IMR-90 (cell line): ENCODE measurements around the gene SSTR4. TPM values are rescaled to one million over a fixed set of nuclear protein-coding genes. Genes with fewer than 3 reads are reported as not detected.
"Not testable (repeated sequence)": the region's sequence is repeated elsewhere in the genome, so short reads cannot be mapped to it uniquely, and the experiment has no call there.

Experiments used
- ATAC-seq: fragments of 200-7000 bp; cut with Tn5 transposase; 2 replicates; pipeline ENCODE4 v1.9.1; 2020; ENCODE audit warnings: low read depth, mild to moderate bottlenecking, moderate library complexity
- BruUV-seq: library from RNA; stranded (reverse); fragments of 400-500 nt; replicated peaks from 2 replicates; lab custom pipeline; 2021; lab: Mats Ljungman, UMichigan
- CTCF ChIA-PET: fragments of 300-600 bp; formaldehyde crosslinking; extraction: SDS; loops from one replicate; lab custom pipeline; 2021; ENCODE audit warnings: antibody characterized with exemption; lab: Yijun Ruan, JAX
- POLR2A ChIA-PET: fragments of 300-600 bp; sonication (Branson Sonifier 250); formaldehyde crosslinking; loops from one replicate; lab custom pipeline; 2022; ENCODE audit warnings: antibody characterized with exemption; ENCODE audit not compliant: unreplicated experiment; lab: Charles Lee
- DNase-seq: peaks from one replicate; pipeline ENCODE4 v3.0.0; 2013
- H2AFZ ChIP-seq: replicated peaks from 2 replicates; pipeline ENCODE3; 2013; ENCODE audit warnings: low read length, mild to moderate bottlenecking; ENCODE audit not compliant: poor library complexity
- H2AK5ac ChIP-seq: 2 replicates; pipeline ENCODE4 v1.6.1; 2013; ENCODE audit warnings: low read depth, low read length, inconsistent platforms
- H2AK9ac ChIP-seq: replicated peaks from 2 replicates; pipeline ENCODE3; 2013; ENCODE audit warnings: mild to moderate bottlenecking, low read depth, low read length, moderate library complexity; ENCODE audit not compliant: poor library complexity
- H2BK120ac ChIP-seq: 2 replicates; pipeline ENCODE4 v1.6.1; 2013; ENCODE audit warnings: low read depth, low read length, inconsistent platforms
- H2BK15ac ChIP-seq: 3 replicates; pipeline ENCODE4 v1.6.1; 2013; ENCODE audit warnings: low read depth, low read length, inconsistent platforms
- H2BK20ac ChIP-seq: 2 replicates; pipeline ENCODE4 v1.6.1; 2013; ENCODE audit warnings: low read depth, mild to moderate bottlenecking, inconsistent platforms, low read length, moderate library complexity
- H2BK5ac ChIP-seq: 2 replicates; pipeline ENCODE4 v1.6.1; 2013; ENCODE audit warnings: mild to moderate bottlenecking, low read depth, low read length, inconsistent platforms; ENCODE audit not compliant: poor library complexity, severe bottlenecking
- H3K14ac ChIP-seq: replicated peaks from 2 replicates; pipeline ENCODE4 v1.6.1; 2013; ENCODE audit warnings: low read depth, low read length, inconsistent platforms
- H3K18ac ChIP-seq: 2 replicates; pipeline ENCODE4 v1.6.1; 2013; ENCODE audit warnings: low read depth, low read length, control low read depth
- H3K23ac ChIP-seq: 2 replicates; pipeline ENCODE4 v1.6.1; 2013; ENCODE audit warnings: low read depth, low read length, inconsistent platforms
- H3K27ac ChIP-seq: 2 replicates; pipeline ENCODE4 v1.5.1; 2013; ENCODE audit warnings: mild to moderate bottlenecking, control low read depth, low read length; ENCODE audit not compliant: insufficient read depth
- H3K27me3 ChIP-seq: 2 replicates; pipeline ENCODE4 v1.6.1; 2013; ENCODE audit warnings: low read length; ENCODE audit not compliant: control insufficient read depth, insufficient read depth
- H3K36me3 ChIP-seq: 2 replicates; pipeline ENCODE4 v1.6.1; 2013; ENCODE audit warnings: low read length, mixed read lengths; ENCODE audit not compliant: control insufficient read depth, insufficient read depth
- H3K4ac ChIP-seq: 2 replicates; pipeline ENCODE4 v1.6.1; 2013; ENCODE audit warnings: low read depth, low read length, inconsistent platforms
- H3K4me1 ChIP-seq: 2 replicates; pipeline ENCODE4 v1.6.1; 2013; ENCODE audit warnings: low read length, mixed read lengths; ENCODE audit not compliant: control insufficient read depth, insufficient read depth
- H3K4me2 ChIP-seq: 2 replicates; pipeline ENCODE4 v1.6.1; 2013; ENCODE audit warnings: low read depth, mild to moderate bottlenecking, control low read depth, low read length, moderate library complexity
- H3K4me3 ChIP-seq: 2 replicates; pipeline ENCODE4 v1.5.1; 2013; ENCODE audit warnings: low read depth, mild to moderate bottlenecking, control low read depth, low read length, moderate library complexity; ENCODE audit not compliant: insufficient read depth
- H3K56ac ChIP-seq: 2 replicates; pipeline ENCODE4 v1.6.1; 2013; ENCODE audit warnings: low read length, inconsistent platforms; ENCODE audit not compliant: insufficient read depth; ENCODE audit errors: extremely low read depth
- H3K79me1 ChIP-seq, 2 experiments: 2 replicates each; pipeline ENCODE4 v1.6.1; 2013; ENCODE audit warnings: low read length in 2 of 2, inconsistent platforms in 1 of 2, low read depth in 1 of 2
- H3K9ac ChIP-seq: 2 replicates; pipeline ENCODE4 v1.6.1; 2013; ENCODE audit warnings: low read depth, low read length, control low read depth
- H3K9me1 ChIP-seq: 2 replicates; pipeline ENCODE4 v1.6.1; 2013; ENCODE audit warnings: low read length, inconsistent platforms; ENCODE audit not compliant: insufficient read depth
- H3K9me3 ChIP-seq: 2 replicates; pipeline ENCODE4 v1.6.1; 2013; ENCODE audit warnings: low read length; ENCODE audit not compliant: control insufficient read depth, insufficient read depth
- H4K20me1 ChIP-seq: 2 replicates; pipeline ENCODE4 v1.6.1; 2013; ENCODE audit warnings: low read length, inconsistent platforms; ENCODE audit not compliant: insufficient read depth
- H4K5ac ChIP-seq: 2 replicates; pipeline ENCODE4 v1.6.1; 2013; ENCODE audit warnings: mild to moderate bottlenecking, low read depth, low read length, control low read depth
- H4K8ac ChIP-seq, 2 experiments: 2 replicates each; pipeline ENCODE4 v1.6.1; 2013; ENCODE audit warnings: low read depth in 2 of 2, low read length in 2 of 2, control low read depth in 1 of 2, inconsistent platforms in 1 of 2
- H4K91ac ChIP-seq: 2 replicates; pipeline ENCODE4 v1.6.1; 2013; ENCODE audit warnings: low read depth, low read length, inconsistent platforms; ENCODE audit not compliant: insufficient read depth
- MAFK ChIP-seq: IDR thresholded peaks from 2 replicates; pipeline ENCODE4 v1.6.1; 2012; ENCODE audit warnings: low read depth, low read length, improper control_type of control experiment
- WGBS, 2 experiments: methylation state at CpG; one replicate each; pipeline versions ENCODE4 v1.1.5 to v1.1.7; 2013; ENCODE audit warnings: missing lambda C conversion rate in 2 of 2; ENCODE audit not compliant: insufficient read length in 1 of 2; ENCODE audit errors: extremely low coverage in 2 of 2; 5-methylcytosine and 5-hydroxymethylcytosine counted together
- dilution Hi-C: fragments of 300-500 bp; cut with HindIII; formaldehyde crosslinking; loops from one replicate; pipeline ENCODE4 v1.14.3; 2018; ENCODE audit warnings: low sequenced_read_pairs; ENCODE audit not compliant: unreplicated experiment
- in situ Hi-C: fragments of 300-500 bp; cut with MboI; formaldehyde crosslinking; loops from 3 replicates; pipeline ENCODE4 v1.14.3; 2019; ENCODE audit warnings: low sequenced_read_pairs, inconsistent platforms, mixed read lengths
- intact Hi-C: fragments of 100-400 bp; cut with micrococcal nuclease; formaldehyde crosslinking; loops from 2 replicates; pipeline ENCODE4 v1.10.0; 2022
- polyA plus RNA-seq, 3 experiments: library from polyadenylated mRNA; depleted of rRNA; stranded (reverse); fragments of >200 nt; gene quantifications; 2 replicates each; pipeline ENCODE4 v1.2.3, GENCODE V29; 2012; ENCODE audit warnings: low replicate concordance in 1 of 3
- total RNA-seq: library from RNA; depleted of rRNA; stranded (reverse); fragments of >200 nt; gene quantifications from 2 replicates; pipeline ENCODE4 v1.2.3, GENCODE V29; 2012

The SSTR4 gene
- total and polyA plus RNA-seq, 2 of the 4 experiments (the other 2 are of a cell fraction) = not detected

DNA sequence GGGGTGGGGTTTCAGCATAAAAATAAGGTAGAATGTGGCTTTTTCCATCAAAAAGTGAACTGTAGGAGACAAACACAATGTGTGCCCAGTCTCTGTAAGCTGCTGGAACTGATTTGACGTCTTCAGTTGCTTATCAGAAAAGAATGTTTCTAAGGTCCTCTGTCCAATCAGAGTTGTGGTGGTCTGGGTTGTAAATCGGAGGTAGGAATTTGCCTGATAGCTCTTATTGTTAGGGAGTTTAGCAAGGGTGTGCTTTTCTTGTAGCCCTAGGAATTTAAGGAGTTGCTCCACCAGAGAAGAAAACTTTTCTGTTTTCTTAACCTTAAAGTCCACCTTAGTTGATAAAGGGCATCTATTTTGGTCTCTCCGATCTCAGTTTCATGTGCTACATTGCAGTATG, 10.4 kb upstream of the SSTR4 start:
- Histone ChIP-seq H4K20me1 (no peaks in the 10 kb centered on the region), H2AK5ac (no peak overlapping the region), H3K9ac (no peak overlapping the region), H2BK20ac (no peak overlapping the region), H3K27ac (no peak overlapping the region), H3K4me3 (no peak overlapping the region), H2AFZ (no peak overlapping the region), H4K91ac (no peak overlapping the region), H4K8ac (no peak overlapping the region), H3K27me3 (no peaks in the 10 kb centered on the region), H3K9me3 (no peaks in the 10 kb centered on the region), H2BK5ac (no peak overlapping the region), H2AK9ac (no peak overlapping the region), H3K9me1 (no peaks in the 10 kb centered on the region), H3K14ac (no peak overlapping the region), H3K4ac (no peak overlapping the region), H3K79me1 (no peaks in the 10 kb centered on the region), H3K56ac (no peak overlapping the region), H2BK120ac (no peak overlapping the region), H3K4me2 (no peak overlapping the region), H3K18ac (no peak overlapping the region), H3K36me3 (no peaks in the 10 kb centered on the region), H3K4me1 (no peaks in the 10 kb centered on the region), H2BK15ac (no peak overlapping the region), H4K5ac (no peak overlapping the region), H3K23ac (no peak overlapping the region)
- peak; percentile 12 for DNase-seq
- intact Hi-C loops = no loop called here
- CTCF ChIA-PET = no interaction called here
- dilution Hi-C loops = no loop called here
- WGBS, 2 experiments = 40% methylated on average over 1 of the region's 3 CpGs; no CpG with 5 or more reads in 1 of the 2 experiments
- POLR2A ChIA-PET = no interaction called here
- in situ Hi-C loops = no loop called here
- TF ChIP-seq MAFK = no peak
- no TSS peak for BruUV-seq
- no peak for ATAC-seq

- CTCF ChIA-PET, H3K9me1 ChIP-seq, H4K20me1 ChIP-seq, POLR2A ChIA-PET, H3K27me3 ChIP-seq, H3K9me3 ChIP-seq, H2AK9ac ChIP-seq, ATAC-seq, H3K4me3 ChIP-seq, H2BK5ac ChIP-seq, intact Hi-C loops, H4K5ac ChIP-seq, H3K18ac ChIP-seq, in situ Hi-C loops, BruUV-seq, H3K56ac ChIP-seq, H2BK20ac ChIP-seq, H2AFZ ChIP-seq, H3K23ac ChIP-seq, dilution Hi-C loops, H2BK15ac ChIP-seq, H3K4me2 ChIP-seq, H2AK5ac ChIP-seq, H4K91ac ChIP-seq, H2BK120ac ChIP-seq, H3K9ac ChIP-seq, H3K79me1 ChIP-seq, H3K36me3 ChIP-seq, H3K27ac ChIP-seq, H3K14ac ChIP-seq, DNase-seq, H3K4me1 ChIP-seq, H3K4ac ChIP-seq, H4K8ac ChIP-seq: not testable (repeated sequence)
- WGBS, 2 experiments = 86% methylated on average over 8 of the region's 14 CpGs; no CpG with 5 or more reads in 1 of the 2 experiments
Measured at GRCh38 chr20:23025503-23025902, 9.6 kb upstream of the SSTR4 start.
